GM18508 (cell line): ENCODE measurements around the gene MSI2.

ENCODE experiments used
- ATAC-seq: cut with Tn5 transposase; IDR thresholded peaks from one replicate; pipeline ENCODE4 v1.9.1; 2021; ENCODE audit warnings: moderate number of reproducible peaks; ENCODE audit not compliant: insufficient read depth, unreplicated experiment

MSI2 gene

DNA sequence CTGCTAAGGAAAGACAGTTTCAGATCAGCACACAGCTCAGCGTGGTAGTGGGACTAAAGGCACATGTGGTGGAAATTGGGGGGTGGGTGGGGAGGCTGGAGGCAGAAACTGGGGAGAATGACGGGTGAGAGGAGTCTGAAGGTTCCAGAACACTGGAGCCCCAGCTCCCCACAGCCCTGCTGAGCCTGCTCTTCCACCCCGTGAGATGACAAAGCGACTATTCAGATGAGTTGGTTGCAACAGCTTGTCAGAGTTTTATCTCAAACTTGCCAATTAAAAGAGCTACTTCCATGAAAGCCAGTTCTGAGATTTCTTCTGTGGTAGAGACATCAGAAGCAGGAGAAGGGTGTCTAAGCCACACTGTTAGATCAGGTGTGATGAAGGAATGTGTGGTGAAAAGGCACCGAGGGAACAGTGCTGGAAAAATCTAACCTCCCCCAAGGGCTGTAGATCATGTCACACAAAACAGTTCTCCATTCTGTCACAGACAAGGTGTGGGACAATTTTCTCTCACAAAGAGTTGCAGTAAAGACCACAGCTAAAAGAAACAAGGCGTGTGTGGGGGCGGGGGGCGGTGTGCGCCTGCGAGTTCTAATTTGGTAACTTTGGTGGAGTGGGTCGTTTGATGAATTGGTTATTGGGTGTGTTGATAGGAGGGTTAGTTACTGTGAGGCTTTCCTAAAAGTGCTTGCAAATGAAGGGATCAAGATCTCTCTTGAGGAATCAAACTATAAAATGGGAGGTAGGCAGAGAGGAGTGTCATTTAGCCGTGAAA, 449.8 kb downstream of the MSI2 start:
- ATAC-seq = no peak

DNA sequence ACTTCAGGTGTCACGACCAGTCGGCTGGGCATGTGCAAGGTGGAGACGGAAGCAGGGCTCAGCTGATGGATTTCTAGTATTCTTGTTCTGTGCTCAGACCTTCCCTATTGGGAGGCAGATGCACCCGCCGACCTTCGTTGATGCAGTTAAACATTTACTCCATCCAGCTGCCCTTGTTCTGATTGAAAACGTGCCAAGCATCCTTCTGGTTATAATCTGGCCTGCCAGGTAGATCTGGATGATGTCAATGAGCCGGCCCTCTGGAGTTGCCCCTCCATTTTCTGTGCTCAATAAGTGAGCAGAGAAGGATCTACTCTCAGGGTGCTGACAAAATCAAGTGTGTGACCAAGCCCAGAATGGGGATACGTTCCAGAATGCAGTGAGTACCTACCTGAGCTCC, 450.4 kb downstream of the MSI2 start:
- no peak for ATAC-seq

DNA sequence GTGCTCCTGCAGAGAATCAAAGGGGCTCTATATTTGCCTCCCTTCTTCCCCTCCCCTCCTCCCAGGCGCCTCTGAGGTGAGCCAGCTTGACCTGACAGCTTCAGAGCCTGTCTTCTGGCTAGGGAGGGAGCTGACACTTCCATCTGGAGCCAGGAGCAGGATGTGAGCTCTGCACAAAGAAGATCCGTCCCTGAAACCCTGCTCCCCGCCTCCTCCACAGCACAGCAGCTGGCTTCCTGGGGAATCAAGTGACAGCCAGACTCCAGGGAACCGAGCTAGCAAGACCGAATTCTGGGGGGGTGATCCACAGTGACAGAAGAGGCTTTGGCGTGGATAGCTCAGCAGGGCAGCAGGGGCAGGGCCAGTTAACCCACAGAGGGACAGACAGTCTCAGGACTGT, 451.6 kb downstream of the MSI2 start:
- ATAC-seq = no peak

DNA sequence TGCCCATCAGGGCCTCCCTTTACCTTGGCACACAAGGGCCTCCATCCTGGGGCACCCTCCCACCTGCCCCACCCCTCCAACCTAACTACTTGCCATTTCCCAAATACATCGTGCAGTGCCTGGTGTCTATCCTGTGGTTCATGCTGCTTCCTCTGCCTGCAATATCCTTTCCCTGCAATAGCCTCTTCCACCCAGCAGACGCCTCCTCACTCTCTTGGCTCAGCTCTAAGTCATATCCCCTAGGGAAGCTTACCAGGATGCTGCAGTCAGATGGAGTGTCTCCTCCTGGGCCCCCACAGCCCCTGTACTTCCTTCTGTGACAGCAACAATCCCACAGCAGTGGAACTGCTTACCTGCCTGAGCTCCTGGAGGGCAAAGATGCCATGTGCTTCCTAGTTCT, 452.1 kb downstream of the MSI2 start:
- ATAC-seq = no peak

DNA sequence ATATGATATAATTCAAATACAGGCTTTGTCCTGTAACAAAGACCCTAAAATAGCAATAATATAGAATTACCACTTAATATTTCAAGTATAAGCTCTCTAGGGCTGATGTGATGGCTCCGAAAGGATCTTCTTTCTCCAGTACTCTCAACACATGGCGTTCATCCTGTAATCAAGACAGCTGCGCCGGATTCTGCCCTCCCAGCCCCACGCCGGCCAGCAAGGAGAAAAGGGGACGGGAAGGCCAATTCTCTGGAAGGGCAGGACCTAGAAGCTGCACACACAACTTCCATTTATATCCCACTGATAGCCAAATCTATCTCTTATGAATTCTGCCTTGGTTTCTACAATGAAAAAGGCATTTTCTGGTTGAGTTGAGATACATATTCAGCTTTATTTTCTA, 456.8 kb downstream of the MSI2 start:
- no peak for ATAC-seq

DNA sequence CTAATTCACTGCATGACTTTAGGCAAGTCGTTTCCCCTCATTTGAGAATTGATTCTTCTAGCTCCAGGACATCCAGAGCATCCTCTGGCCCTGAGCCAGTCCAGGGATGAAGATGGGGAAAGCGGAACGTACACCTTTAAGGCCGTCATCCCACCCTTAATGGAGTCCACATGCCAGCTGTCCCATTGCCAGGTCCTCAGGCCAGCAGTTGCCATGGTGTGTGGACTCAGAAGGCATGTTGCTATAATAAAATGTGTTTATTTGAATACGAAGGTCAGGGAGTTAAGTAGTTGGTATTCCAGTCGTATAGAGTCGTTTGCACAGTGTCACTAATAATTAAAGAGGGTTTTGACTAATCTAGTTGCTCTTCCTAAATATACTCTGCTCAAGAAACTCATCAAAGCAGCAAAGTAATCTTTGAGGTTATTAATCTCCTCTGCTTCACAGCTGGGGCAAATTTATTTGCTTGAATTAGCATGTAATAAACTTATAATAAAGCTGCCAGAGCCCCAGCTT, 458.4 kb downstream of the MSI2 start:
- ATAC-seq = no peak

DNA sequence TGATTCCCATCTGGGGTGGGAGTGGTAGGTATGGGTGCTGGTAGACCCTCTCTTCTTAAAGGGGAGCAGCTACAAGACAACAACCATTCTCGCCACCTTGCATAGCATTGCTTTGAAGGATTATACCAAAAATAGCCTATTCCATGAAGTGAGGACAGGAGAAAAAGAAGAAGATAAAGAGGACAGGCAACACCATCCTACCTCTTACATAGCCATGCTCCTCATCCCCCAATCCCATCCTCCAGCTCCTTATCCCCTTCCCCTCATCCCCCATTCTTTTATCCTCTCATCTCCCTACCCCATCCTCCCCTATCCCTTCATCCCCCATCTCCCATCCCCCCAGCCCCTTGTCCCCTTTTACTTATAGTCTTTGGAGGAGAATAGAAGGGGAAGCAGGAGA, 459.7 kb downstream of the MSI2 start:
- ATAC-seq = no peak

DNA sequence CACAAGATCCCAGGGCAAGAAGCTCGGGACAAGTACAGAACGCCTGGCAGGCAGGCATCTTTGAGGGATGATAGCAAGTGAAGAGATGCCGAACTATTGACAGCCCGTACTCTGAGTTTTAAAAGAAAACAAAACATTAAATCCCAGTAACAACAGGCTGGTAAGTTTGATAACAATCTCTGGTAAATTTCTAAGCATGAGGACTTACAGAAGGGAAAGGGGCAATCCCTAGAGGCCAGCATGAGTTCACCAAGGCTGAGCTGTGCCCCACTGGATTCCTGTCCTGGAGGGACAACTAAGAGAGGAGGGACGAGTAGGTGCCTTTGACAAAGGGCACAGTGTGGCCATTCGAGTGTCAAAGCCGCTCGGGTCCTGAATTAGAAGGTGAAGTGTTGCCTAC, 462.6 kb downstream of the MSI2 start:
- no peak for ATAC-seq

DNA sequence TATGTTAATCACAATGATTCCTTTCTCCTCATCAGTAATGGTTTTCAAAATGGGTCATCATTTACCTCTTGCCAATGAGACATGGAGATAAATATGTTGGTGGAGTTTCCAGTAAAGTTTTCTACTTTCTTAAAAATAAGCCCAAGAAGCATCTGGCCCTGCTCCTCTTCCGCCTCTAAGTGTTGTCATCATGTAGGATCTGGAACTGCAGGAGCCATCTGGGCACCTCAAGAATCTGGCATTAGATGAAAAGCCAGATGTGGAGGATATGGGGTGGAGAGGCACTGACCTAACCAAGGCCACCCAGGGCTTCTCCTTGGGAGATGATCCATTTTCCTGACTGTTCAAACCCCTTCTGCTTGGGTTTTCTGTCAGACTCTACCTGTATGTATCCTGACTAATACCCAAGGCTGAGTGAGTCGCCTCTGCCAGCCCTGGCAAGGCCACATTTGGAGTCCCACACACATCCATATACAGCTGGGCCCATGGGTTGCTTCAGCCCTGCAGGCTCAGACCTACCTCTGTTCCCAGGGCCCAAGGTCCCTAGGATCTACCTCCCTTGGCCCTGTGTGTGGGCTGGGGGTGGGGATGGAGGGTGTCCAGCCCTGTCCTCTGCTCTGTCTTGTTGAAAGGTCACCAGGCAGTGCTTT, 464.2 kb downstream of the MSI2 start:
- ATAC-seq = no peak

DNA sequence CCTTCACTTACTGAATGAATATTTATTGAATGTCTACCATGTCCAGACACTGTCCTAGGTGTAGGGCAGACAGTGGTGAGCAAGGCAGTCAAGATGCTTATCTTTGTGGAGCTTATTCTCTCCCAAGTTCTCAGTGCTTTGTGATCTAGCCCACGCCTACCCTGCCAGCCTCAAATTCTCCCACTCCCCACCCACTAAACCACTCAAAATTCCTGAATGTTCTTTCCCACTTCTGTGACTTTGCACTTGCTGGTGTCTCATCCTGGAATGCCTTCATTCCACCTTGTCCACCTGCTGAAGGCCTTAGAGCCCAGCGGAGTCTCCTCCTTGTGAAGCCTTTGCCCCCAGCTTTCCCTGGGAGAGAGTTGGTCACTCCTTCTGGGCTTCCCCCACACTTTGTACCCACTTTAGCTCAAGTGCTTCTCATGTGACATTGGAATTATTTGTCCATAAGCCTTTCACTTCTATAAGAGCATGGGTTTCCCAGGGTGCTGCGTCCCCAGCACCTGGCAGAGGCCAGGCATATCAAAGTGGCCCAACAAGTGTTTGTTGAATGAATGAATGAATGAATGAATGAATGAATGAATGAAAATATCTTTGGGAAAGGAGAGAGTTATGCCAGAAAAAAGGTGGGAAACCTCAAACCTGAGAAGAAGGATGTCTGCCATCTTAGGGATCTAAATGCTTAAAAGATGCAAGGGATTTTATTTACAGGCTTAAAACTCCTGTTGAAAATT, 465.8 kb downstream of the MSI2 start:
- ATAC-seq = no peak

DNA sequence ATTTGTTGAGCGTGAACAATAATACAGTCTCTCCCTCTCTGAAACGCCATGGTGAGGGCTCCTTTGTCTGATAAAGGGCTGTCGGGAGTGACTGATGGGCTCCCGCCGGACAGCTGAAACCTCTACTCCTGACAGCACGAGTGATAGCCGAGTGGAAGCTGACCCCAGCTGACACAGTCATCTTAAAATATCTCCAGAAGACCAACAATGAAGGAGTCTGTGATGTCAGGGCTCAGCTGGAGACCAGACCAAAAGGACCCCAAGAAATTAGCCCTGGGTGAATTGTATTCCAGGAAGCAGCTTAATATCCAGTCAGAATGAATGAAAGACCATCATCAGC, 466.4 kb downstream of the MSI2 start:
- ATAC-seq = no peak

DNA sequence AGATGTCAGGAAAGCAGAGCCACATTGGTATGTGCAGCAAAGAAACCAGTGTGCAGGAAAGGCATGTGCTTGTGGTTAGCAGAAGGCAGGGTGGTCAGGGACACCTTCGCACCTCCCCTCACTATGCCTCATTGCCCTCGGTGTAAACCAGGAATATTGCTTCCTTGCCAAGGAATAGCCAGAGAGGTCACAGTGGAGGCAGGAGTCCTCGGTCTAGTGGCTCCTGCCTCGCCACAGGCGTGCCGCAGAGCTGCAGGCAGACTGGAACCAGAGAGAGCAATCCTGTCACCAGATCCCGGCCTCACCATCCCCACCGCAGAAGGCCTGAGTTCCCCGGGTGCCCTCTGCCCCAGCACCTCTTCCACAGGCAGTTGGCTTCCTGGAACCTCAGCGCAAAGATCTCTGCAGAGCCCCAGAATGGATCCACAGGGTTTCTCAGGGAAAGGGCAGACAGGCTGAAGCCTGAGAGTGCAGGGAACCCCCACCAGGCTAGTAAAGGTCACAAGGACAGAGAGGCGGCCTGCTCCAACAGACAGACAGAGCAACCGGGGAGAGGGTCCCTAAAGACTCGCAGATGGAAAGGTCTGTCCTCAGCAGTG, 467.2 kb downstream of the MSI2 start:
- no peak for ATAC-seq

DNA sequence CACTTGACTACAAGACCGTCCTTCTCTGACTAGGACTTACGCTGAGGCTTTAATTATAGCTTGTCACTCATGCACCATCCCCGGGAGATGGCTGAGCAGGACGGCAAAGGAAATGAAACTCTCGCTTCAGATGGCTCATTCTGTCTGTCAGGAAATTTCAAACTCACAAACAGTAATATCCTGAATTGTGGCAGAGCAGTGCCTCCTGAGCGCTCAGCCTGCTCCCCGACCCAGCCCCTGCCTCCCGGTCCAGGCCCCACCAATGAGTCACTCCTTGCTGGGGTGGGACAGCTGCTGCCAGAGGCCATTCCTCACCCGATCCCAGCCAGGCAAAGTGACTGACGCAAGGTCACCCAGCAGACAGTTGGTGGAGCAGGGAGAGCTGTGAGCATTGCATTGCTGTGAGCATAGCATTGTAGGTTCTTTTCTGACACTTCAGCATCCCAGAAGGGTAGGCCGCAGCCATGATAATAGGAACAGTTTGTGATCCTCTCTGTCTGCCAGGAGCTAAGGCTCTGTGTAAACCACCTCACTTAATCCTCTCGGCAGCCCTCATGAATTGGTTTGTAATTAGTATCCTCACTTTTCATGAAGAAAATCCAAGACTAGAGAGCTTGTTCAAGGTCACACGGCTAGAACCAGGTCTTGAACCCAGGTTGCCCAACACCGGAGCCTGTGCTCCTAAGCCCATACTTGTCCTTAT, 467.9 kb downstream of the MSI2 start:
- no peak for ATAC-seq

DNA sequence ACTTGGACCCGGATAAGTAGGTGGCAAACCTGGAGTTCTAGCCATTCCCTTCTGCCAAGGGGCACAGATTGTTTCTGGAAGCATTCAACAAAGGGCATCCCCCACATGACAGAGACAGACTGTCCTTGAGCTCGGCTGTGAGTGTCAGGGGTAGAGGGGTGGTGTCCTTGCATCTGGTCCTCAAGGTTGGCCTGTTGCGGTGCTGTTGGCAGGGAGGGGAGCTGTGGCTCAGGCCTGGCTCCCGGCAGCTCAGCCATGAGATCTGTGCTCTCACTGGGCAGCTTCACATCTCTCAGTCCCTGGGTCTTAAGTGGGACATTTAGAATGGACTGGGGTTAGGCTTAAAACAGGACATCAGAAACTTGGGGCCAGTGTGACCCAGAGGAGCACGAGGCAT, 468.4 kb downstream of the MSI2 start:
- ATAC-seq = no peak

DNA sequence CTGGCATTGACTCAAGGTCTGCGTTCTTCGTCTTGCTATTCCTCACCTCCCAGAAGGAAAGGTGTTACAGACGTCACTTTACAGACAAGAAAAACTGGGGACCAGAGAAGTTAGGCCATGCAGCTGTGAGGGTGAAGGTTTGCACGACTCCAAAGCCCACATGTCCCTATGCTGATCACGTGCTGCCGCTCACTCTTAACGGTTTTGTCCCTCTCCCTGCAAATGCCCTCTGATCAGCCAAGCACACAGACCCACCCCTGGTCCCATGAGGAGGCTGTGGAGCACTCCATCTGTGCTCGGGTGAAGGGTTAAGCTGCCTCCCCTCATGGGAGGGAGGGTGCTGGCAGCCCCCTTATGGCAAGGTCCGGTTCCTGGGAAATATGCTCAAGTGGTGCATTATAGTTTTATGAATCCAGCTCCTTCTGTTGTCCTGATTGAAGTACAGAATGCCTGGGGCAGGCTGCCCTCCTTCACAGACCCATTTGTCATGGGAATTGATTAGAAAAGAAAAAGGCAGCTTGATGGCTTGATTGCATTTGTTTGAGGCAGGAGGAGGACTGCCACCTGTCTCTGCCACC, 470.0 kb downstream of the MSI2 start:
- ATAC-seq = no peak

DNA sequence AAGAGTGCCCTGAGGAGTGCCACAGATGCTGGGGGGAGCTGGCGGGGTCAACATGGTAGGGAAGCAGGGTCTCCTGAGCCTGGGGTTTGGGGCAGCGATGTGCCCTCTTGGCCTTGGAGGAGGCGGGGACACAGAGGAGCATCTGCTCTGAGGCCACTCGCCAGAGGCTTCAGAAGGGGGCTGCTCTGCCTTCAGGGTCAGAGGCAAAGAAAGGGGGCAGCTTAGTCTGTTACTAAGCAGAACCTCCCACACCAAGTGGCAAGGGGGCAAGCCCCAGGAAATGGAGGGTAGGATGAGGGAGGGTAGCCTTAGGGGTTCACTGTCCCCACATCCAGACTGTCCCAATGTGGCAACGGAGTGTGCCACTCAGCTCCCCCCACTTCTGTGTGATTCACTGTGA, 470.5 kb downstream of the MSI2 start:
- no peak for ATAC-seq

DNA sequence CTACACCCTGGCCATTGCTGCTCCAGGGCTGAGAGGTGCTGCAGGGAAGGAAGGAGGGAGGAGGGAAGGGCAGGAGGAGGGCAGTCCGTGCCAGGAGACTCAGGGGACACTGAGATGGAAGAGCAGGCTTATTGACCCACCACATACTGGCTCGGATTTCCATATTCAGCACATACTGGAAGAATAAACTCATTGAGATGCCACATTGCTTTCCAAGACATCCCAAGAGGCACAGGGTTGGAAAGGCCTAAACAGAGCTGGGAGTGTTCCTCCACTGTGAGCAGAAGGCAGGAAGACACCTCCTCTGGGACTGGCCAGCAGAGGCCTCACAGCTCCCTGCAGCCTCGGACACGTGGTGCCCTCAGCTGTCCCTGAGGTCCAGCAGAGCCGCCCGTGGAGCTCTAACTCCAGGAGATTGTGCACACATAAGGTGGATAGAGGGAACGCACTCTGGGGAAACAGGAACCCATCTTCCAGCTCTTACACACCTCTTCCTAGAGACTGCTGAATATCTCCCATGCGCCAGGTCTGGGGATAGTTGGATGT, 471.4 kb downstream of the MSI2 start:
- ATAC-seq = no peak

DNA sequence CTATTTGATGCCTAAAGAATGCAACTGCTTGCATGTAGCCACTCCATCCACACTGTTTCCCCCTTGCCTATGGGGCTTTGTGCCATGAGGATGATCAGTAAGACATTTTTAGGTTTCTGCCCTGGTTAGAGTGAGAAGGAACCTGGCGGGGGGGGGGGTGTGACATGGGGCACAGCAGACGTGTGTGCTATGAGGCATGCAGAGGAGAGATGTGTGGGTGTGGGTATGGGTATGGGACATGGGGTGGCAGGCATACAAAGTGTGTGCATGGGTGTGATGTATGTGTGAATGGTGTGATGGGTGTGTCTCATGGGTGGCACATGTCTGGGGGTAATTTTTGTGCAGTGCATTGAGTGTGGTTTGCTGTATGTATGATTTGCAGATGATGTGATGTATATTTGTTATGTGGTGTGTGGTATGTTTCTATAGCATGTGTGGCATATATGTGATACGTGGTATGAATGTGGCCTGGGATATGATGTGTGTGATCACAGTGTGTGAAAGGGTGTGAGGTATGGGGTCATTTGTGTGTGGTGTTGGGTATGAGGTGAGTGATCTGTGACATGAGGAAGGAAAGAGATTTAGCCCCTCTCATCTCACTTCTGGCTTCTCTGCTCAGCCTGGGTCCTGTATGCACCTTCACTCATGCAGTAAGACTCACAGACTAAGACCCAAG, 473.8 kb downstream of the MSI2 start:
- ATAC-seq = no peak

DNA sequence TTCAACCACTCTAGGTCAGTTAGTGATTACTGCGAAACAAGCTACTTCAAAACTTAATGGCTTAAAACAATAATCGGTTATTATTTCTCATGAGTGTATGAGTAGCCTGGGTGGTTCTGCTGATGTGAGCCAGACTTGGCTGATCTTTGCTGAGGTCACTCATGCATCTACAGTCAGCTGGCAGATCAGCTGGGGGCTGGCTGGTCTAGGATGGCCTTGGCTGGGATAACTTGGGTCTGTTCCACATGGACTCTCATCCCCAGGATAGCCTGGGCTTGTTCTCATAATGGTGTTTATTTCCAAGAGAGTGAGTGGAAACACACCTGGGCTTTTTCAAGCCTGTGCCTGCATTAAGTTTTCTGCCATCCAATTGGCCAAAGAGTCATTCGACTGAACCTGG, 475.7 kb downstream of the MSI2 start:
- ATAC-seq = no peak
